Spleen (tissue), 11 donors: ENCODE measurements around the gene FAM200B. TPM values are rescaled to one million over a fixed set of nuclear protein-coding genes. Genes with fewer than 3 reads are reported as not detected.
A peak's percentile ranks its signal among the peaks of the same experiment; 100 is the strongest.

ENCODE experiments used
- DNase-seq: peaks from one replicate; pipeline ENCODE4 v3.0.0-alpha.2; 2020
- H3K27ac ChIP-seq, 8 donors: fragments of 200-600 bp; sonication (generic) in 7 of 8; 1 replicate in 4 of 8; 2 replicates in 4 of 8; pipeline versions ENCODE4 v1.5.0 to v1.8.0; 2016 to 2021; ENCODE audit warnings: inconsistent platforms in 4 of 8, mild to moderate bottlenecking in 4 of 8, moderate library complexity in 1 of 8
- H3K27me3 ChIP-seq, 7 donors: fragments of 200-600 bp; sonication (generic) in 6 of 7; replicated peaks in 1 of 7; 1 replicate in 4 of 7; 2 replicates in 3 of 7; pipeline versions ENCODE4 v1.5.0 to v1.8.0; 2016 to 2021; ENCODE audit warnings: inconsistent platforms in 3 of 7, mild to moderate bottlenecking in 1 of 7
- H3K36me3 ChIP-seq, 6 donors: fragments of 200-600 bp; sonication (generic) in 5 of 6; 1 replicate in 4 of 6; 2 replicates in 2 of 6; pipeline versions ENCODE4 v1.5.0 to v1.8.0; 2016 to 2021; ENCODE audit warnings: inconsistent platforms in 2 of 6
- H3K4me1 ChIP-seq, 6 donors: fragments of 200-600 bp; sonication (generic) in 5 of 6; 1 replicate in 3 of 6; 2 replicates in 3 of 6; pipeline versions ENCODE4 v1.5.0 to v1.8.0; 2016 to 2021; ENCODE audit warnings: inconsistent platforms in 3 of 6
- H3K4me3 ChIP-seq, 8 donors: fragments of 200-600 bp; sonication (generic) in 7 of 8; 1 replicate in 4 of 8; 2 replicates in 4 of 8; pipeline versions ENCODE4 v1.5.0 to v1.8.0; 2016 to 2021; ENCODE audit warnings: inconsistent platforms in 4 of 8, mild to moderate bottlenecking in 4 of 8, moderate library complexity in 2 of 8
- H3K9me3 ChIP-seq, 8 donors: fragments of 200-600 bp; sonication (generic) in 7 of 8; 1 replicate in 4 of 8; 2 replicates in 4 of 8; pipeline versions ENCODE4 v1.5.0 to v1.8.0; 2016 to 2021; ENCODE audit warnings: inconsistent platforms in 4 of 8
- CTCF ChIP-seq, 11 experiments: fragments of 200-600 bp in 7 of 11; fragments of 450-650 bp in 4 of 11; sonication (generic) in 4 of 11; IDR thresholded peaks in 8 of 11; conservative IDR thresholded peaks in 3 of 11; 1 replicate in 7 of 11; 2 replicates in 4 of 11; pipeline versions ENCODE4 v1.4.0 to v1.8.0; 2016 to 2021; ENCODE audit warnings: antibody characterized with exemption in 11 of 11, inconsistent platforms in 4 of 11, mild to moderate bottlenecking in 1 of 11
- POLR2A ChIP-seq, 3 donors: fragments of 450-650 bp; IDR thresholded peaks; one replicate each; pipeline ENCODE4 v1.5.1; 2017; ENCODE audit warnings: antibody characterized with exemption in 3 of 3, mild to moderate bottlenecking in 1 of 3
- POLR2AphosphoS5 ChIP-seq, 3 donors: sonication (generic); formaldehyde crosslinking; IDR thresholded peaks; one replicate each; pipeline ENCODE4 v1.5.1; 2017; ENCODE audit warnings: antibody characterized with exemption in 3 of 3
- WGBS, 5 donors: extraction: QIAGEN DNeasy Blood & Tissue Kit in 3 of 5; methylation state at CpG; one replicate each; pipeline versions ENCODE4 v1.1.5 to v1.1.7; 2013 to 2018; 5-methylcytosine and 5-hydroxymethylcytosine counted together
- intact Hi-C: fragments of 100-400 bp; cut with DNase I; formaldehyde crosslinking; loops from one replicate; pipeline ENCODE4 v1.15.0; 2023; ENCODE audit warnings: low total_unique reads
- polyA plus RNA-seq, 3 donors: library from polyadenylated mRNA; stranded (reverse); fragments of 200-250 nt; gene quantifications; one replicate each; pipeline ENCODE4 v1.2.1, GENCODE V29; 2013
- total RNA-seq, 7 donors: library from RNA; depleted of rRNA in 3 of 7; stranded (reverse); fragments of >200 nt in 3 of 7; fragmentation: NEBNext Ultra II Directional in 4 of 7; extraction: Animal tissue kit (Norgen Biotek cat#: 25700) in 4 of 7; gene quantifications; one replicate each; pipeline versions ENCODE4 v1.1.0 to v1.2.1, GENCODE V29; 2016 to 2021
- donor health status: healthy with polysubstance abuse.
- donor health status: DM: no; HTN: no; CAD: no; lungs with moderate emphysema.
- donor health status: DM: no; HTN: no; CAD: no.
- donor health status: Bipolar disorder and iron deficiency.
- donor health status: healthy.
- donor health status: DM: no; HTN: no; CAD: no.
- donor health status: DM: yes; HTN: yes; CAD: no.

Gene FAM200B
- total and polyA plus RNA-seq, 10 donors: 17.4 to 42.0 (median 28.6) TPM

DNA sequence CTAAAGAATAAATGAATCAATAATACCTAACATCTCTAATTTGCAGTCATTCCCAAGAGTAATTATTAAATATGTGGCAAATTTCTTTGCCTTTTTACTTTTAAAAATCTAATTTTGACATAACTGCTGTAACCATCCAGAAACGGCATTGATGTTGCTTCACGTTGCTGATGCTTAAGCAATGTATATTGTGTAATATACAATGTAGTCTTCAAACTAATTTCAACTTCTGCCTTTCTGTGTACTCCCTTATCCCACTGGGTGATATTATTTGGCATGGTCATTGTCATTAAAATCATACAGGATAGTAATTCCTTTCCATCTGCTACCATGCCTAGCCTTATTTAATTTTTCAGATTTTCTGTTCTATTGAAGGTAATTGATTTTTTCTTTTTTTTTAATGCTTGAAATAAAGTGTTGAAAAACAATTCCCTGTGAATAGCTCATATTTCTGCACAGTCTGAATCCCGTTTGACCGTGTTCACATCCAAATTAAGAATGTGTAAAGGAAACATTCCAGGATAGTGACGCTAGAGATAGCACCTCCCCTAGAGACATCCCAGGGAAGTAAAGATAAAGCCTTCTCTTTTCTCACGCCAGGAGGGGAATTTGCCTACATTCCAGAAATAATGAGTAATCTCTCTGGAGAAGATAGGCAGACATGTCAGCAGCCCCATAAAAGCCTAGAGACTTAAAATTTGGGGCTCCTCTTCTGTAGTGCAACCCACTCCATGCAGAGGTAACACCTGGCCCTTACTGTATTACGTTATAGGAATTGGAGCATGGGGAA, 8.6 kb downstream of the FAM200B start:
- peak overlapping the region in 1 of 8 donors; percentile 5 for H3K4me3 ChIP-seq
- no peak for DNase-seq
- H3K9me3 ChIP-seq: no peaks in the 10 kb centered on the region
- peaks cover 3 to 37% (median 15%) of the 10 kb centered on the region in 6 donors for H3K36me3 ChIP-seq
- H3K4me1 ChIP-seq: peaks cover 0 to 54% (median 13%) of the 10 kb centered on the region in 6 donors
- H3K27me3 ChIP-seq: no peaks in the 10 kb centered on the region
- H3K27ac ChIP-seq: peak overlapping the region in 7 of 8 donors; percentile 67 to 89 (median 74)
- TF ChIP-seq CTCF (IDR thresholded peaks at IDR 0.05 in 8 of 11, conservative IDR thresholded peaks at IDR 0.05 in 3 of 11): no peak
- TF ChIP-seq POLR2A (IDR thresholded peaks at IDR 0.05): no peak
- TF ChIP-seq POLR2AphosphoS5 (IDR thresholded peaks at IDR 0.05): no peak
- intact Hi-C loops: no loop called here
- 62 to 84% (median 74%) methylated on average over 7 of the region's 7 CpGs for WGBS, 5 donors

DNA sequence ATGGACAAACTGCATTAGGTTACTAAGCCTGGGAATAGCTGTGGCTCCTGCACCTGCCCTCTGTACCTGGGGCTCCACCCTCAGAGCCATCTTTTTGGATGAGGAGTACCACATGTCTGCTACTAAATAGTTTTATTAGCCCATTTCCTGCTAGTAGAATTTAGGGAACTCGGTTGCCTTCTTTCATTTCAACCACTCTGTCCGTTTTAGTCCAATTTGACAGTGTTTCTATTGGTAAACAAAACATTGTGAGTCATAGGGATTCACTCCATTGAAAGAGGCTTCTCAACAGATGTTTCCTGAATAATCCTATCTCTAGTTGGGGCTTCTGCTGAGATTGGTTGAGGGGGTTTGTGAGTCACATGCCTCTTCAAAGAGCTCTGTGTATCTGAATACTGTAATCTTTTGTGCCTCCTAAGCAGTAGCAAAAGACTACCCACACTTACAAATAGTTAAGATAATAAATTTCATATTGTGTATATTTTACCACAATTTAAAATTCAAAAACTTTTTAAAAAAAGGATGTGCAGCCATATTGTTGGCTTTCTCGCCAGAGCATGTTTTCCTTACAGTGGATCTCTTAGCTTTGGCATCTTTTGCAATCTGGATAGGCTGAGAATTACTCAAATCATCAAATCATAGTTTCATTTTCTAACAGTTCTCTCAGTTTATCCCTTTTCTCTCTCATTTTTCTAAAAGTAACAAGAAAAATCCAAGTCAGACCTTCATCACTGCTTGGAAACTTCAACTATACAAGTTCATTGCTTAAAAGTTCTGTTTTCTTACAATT, 9.9 kb downstream of the FAM200B start:
- DNase-seq: no peak
- H3K27ac ChIP-seq: peak overlapping the region in 7 of 8 donors; percentile 21 to 89 (median 71)
- no peaks in the 10 kb centered on the region for H3K9me3 ChIP-seq
- intact Hi-C loops: no loop called here
- 43 to 55% (median 51%) methylated on average over 3 of the region's 3 CpGs for WGBS, 5 donors
- no peak for TF ChIP-seq POLR2A (IDR thresholded peaks at IDR 0.05)
- no peak for TF ChIP-seq CTCF (IDR thresholded peaks at IDR 0.05 in 8 of 11, conservative IDR thresholded peaks at IDR 0.05 in 3 of 11)
- TF ChIP-seq POLR2AphosphoS5 (IDR thresholded peaks at IDR 0.05): no peak
- H3K4me1 ChIP-seq: peaks cover 0 to 46% (median 12%) of the 10 kb centered on the region in 6 donors
- peak overlapping the region in 1 of 8 donors; percentile 5 for H3K4me3 ChIP-seq
- peaks cover under 1 to 31% (median 14%) of the 10 kb centered on the region in 6 donors for H3K36me3 ChIP-seq
- H3K27me3 ChIP-seq: no peaks in the 10 kb centered on the region

GRCh38 chr4:15692602-15693001, 11.0 kb downstream of the FAM200B start:
- intact Hi-C loops: no loop called here

More at GRCh38 chr4:15692602-15693001, 11.0 kb downstream of the FAM200B start:
- Histone ChIP-seq H3K4me3 (no peak overlapping the region), H3K27me3 (no peaks in the 10 kb centered on the region), H3K36me3 (peaks cover 0 to 20% (median 5%) of the 10 kb centered on the region in 6 donors), H3K27ac (peak overlapping the region in 2 of 8 donors; percentile 83 to 89), H3K9me3 (no peaks in the 10 kb centered on the region), H3K4me1 (peaks cover 0 to 45% (median 10%) of the 10 kb centered on the region in 6 donors)
- no peak for TF ChIP-seq CTCF (IDR thresholded peaks at IDR 0.05 in 8 of 11, conservative IDR thresholded peaks at IDR 0.05 in 3 of 11)
- TF ChIP-seq POLR2AphosphoS5 (IDR thresholded peaks at IDR 0.05): no peak
- TF ChIP-seq POLR2A (IDR thresholded peaks at IDR 0.05): no peak
- DNase-seq: no peak
- 82 to 95% (median 94%) methylated on average over 2 of the region's 2 CpGs for WGBS, 5 donors
